Panc1 (cell line): ENCODE results near the gene ARMC10. TPM values are rescaled to one million over a fixed set of nuclear protein-coding genes. Genes with fewer than 3 reads are reported as not detected.
"Not testable (repeated sequence)": the region's sequence is repeated elsewhere in the genome, so short reads cannot be mapped to it uniquely, and the experiment has no call there.

Experiments
- ATAC-seq: fragments of 200-7000 bp; cut with Tn5 transposase; 2 replicates; pipeline ENCODE4 v1.9.1; 2020; ENCODE audit warnings: mild to moderate bottlenecking, moderate library complexity
- BruUV-seq: library from RNA; stranded (reverse); fragments of 400-500 nt; replicated peaks from 2 replicates; lab custom pipeline; 2021; lab: Mats Ljungman, UMichigan
- CTCF ChIA-PET: fragments of 300-600 bp; sonication (Branson Sonifier 250); formaldehyde crosslinking; loops from one replicate; lab custom pipeline; 2022; ENCODE audit warnings: antibody characterized with exemption; lab: Charles Lee
- POLR2A ChIA-PET: fragments of 300-600 bp; sonication (Branson Sonifier 250); formaldehyde crosslinking; loops from one replicate; lab custom pipeline; 2022; ENCODE audit warnings: antibody characterized with exemption; lab: Charles Lee
- DNase-seq: peaks from one replicate; pipeline ENCODE4 v3.0.0-alpha.2; 2010; ENCODE audit warnings: low read depth, low spot score
- H3K27ac ChIP-seq: 2 replicates; pipeline ENCODE4 v1.5.1; 2011; ENCODE audit warnings: mild to moderate bottlenecking, low read length, inconsistent platforms
- H3K27me3 ChIP-seq: fragments of 200-500 bp; sonication (Bioruptor generic); 2 replicates; pipeline ENCODE4 v1.6.0; 2014; ENCODE audit warnings: low read length, inconsistent platforms; ENCODE audit not compliant: control insufficient read depth, insufficient read depth
- H3K36me3 ChIP-seq: fragments of 200-500 bp; sonication (Bioruptor generic); 2 replicates; pipeline ENCODE4 v1.5.1; 2014; ENCODE audit warnings: inconsistent platforms, mild to moderate bottlenecking, low read length, moderate library complexity; ENCODE audit not compliant: control insufficient read depth, insufficient read depth
- H3K4me1 ChIP-seq: 2 replicates; pipeline ENCODE4 v1.5.1; 2011; ENCODE audit warnings: inconsistent platforms, mild to moderate bottlenecking, low read length, moderate library complexity; ENCODE audit not compliant: control insufficient read depth, insufficient read depth
- H3K4me3 ChIP-seq, 2 experiments: 2 replicates each; pipeline ENCODE4 v1.5.1; 2011 to 2012; ENCODE audit warnings: low read depth in 2 of 2, low read length in 2 of 2, mild to moderate bottlenecking in 2 of 2, inconsistent platforms in 1 of 2, moderate library complexity in 1 of 2
- H3K9me3 ChIP-seq: fragments of 200-500 bp; sonication (Bioruptor generic); 2 replicates; pipeline ENCODE4 v1.5.1; 2014; ENCODE audit warnings: low read depth, mild to moderate bottlenecking, inconsistent platforms, low read length, moderate library complexity; ENCODE audit not compliant: control insufficient read depth, insufficient read depth
- POLR2AphosphoS5 ChIP-seq: IDR thresholded peaks from 2 replicates; pipeline ENCODE4 v1.6.1; 2012; ENCODE audit warnings: mild to moderate bottlenecking, low read depth, low read length, moderate library complexity
- SIN3A ChIP-seq: IDR thresholded peaks from 2 replicates; pipeline ENCODE4 v1.6.1; 2012; ENCODE audit warnings: low read depth, mild to moderate bottlenecking, low read length, moderate library complexity, borderline replicate concordance; ENCODE audit not compliant: insufficient read depth
- TCF7L2 ChIP-seq: IDR thresholded peaks from 2 replicates; pipeline ENCODE4 v1.6.1; 2011; ENCODE audit warnings: mild to moderate bottlenecking, low read depth, low read length, inconsistent platforms
- in situ Hi-C: cut with HindIII; loops from 2 replicates; pipeline ENCODE4 v1.10.0; 2016; ENCODE audit warnings: low sequenced_read_pairs, low pct_unique_long_range_greater_than_20kb
- intact Hi-C: fragments of 100-400 bp; cut with micrococcal nuclease; formaldehyde crosslinking; loops from one replicate; pipeline ENCODE4 v1.10.0; 2022; ENCODE audit not compliant: unreplicated experiment
- total RNA-seq: library from RNA; stranded (reverse); gene quantifications from one replicate; pipeline ENCODE4 v1.2.1, GENCODE V29; 2021; ENCODE audit not compliant: unreplicated experiment
- TF ChIP-seq, protein P1 (sequence below), 2 experiments: IDR thresholded peaks; 2 replicates each; pipeline ENCODE4 v1.6.1; 2011 to 2012; ENCODE audit warnings: low read depth in 2 of 2, control low read depth in 1 of 2, low read length in 1 of 2, mild to moderate bottlenecking in 1 of 2, moderate library complexity in 1 of 2; ENCODE audit not compliant: insufficient read depth in 1 of 2
- TF ChIP-seq, protein P2 (sequence below): fragments of 450-650 bp; IDR thresholded peaks from 2 replicates; pipeline ENCODE4 v1.5.1; 2017; ENCODE audit warnings: mild to moderate bottlenecking

ARMC10 gene
- total RNA-seq, 1 experiment from 2014 or later: 73.2 TPM

DNA sequence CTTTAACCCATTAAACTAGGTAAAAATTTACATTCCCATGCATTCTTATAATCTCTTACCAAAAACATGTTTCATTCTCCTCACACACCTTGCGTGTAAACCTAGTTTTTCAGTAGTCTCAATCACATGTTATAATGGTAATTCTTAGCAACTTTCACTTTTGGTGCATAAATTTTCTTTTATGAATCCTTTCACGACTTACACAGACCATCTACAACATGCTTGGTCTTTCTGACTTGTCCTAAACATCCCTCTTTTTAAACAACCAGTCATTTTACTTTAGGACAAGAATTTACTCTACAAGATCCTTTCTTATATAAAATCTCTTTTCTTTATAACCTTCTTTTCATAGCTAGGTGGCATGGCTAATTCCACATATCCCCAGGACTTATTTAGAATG is 26.1 kb upstream of the ARMC10 start:
- no peak overlapping the region for H3K27ac ChIP-seq
- H3K9me3 ChIP-seq: peaks cover 38% of the 10 kb centered on the region; the same call in 1 of the 2 replicates
- intact Hi-C loops: no loop called here
- no peak for TF ChIP-seq SIN3A
- no peak for TF ChIP-seq POLR2AphosphoS5
- TF ChIP-seq, protein P1, sequence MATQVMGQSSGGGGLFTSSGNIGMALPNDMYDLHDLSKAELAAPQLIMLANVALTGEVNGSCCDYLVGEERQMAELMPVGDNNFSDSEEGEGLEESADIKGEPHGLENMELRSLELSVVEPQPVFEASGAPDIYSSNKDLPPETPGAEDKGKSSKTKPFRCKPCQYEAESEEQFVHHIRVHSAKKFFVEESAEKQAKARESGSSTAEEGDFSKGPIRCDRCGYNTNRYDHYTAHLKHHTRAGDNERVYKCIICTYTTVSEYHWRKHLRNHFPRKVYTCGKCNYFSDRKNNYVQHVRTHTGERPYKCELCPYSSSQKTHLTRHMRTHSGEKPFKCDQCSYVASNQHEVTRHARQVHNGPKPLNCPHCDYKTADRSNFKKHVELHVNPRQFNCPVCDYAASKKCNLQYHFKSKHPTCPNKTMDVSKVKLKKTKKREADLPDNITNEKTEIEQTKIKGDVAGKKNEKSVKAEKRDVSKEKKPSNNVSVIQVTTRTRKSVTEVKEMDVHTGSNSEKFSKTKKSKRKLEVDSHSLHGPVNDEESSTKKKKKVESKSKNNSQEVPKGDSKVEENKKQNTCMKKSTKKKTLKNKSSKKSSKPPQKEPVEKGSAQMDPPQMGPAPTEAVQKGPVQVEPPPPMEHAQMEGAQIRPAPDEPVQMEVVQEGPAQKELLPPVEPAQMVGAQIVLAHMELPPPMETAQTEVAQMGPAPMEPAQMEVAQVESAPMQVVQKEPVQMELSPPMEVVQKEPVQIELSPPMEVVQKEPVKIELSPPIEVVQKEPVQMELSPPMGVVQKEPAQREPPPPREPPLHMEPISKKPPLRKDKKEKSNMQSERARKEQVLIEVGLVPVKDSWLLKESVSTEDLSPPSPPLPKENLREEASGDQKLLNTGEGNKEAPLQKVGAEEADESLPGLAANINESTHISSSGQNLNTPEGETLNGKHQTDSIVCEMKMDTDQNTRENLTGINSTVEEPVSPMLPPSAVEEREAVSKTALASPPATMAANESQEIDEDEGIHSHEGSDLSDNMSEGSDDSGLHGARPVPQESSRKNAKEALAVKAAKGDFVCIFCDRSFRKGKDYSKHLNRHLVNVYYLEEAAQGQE (IDR thresholded peaks at IDR 0.05; ENCODE audit: insufficient read depth in 1 of 2, low read depth in 2 of 2, low read length in 1 of 2): no peak
- no peak for TF ChIP-seq TCF7L2
- TF ChIP-seq, protein P2, sequence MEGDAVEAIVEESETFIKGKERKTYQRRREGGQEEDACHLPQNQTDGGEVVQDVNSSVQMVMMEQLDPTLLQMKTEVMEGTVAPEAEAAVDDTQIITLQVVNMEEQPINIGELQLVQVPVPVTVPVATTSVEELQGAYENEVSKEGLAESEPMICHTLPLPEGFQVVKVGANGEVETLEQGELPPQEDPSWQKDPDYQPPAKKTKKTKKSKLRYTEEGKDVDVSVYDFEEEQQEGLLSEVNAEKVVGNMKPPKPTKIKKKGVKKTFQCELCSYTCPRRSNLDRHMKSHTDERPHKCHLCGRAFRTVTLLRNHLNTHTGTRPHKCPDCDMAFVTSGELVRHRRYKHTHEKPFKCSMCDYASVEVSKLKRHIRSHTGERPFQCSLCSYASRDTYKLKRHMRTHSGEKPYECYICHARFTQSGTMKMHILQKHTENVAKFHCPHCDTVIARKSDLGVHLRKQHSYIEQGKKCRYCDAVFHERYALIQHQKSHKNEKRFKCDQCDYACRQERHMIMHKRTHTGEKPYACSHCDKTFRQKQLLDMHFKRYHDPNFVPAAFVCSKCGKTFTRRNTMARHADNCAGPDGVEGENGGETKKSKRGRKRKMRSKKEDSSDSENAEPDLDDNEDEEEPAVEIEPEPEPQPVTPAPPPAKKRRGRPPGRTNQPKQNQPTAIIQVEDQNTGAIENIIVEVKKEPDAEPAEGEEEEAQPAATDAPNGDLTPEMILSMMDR: no peak
- BruUV-seq: no TSS peak
- DNase-seq (no peak), ATAC-seq (no peak)
- no peaks in the 10 kb centered on the region for H3K4me1 ChIP-seq
- ChIA-PET CTCF (no interaction called here), POLR2A (no interaction called here)
- no peak overlapping the region for H3K4me3 ChIP-seq
- in situ Hi-C loops: no loop called here
- no peaks in the 10 kb centered on the region for H3K36me3 ChIP-seq
- no peaks in the 10 kb centered on the region for H3K27me3 ChIP-seq

DNA sequence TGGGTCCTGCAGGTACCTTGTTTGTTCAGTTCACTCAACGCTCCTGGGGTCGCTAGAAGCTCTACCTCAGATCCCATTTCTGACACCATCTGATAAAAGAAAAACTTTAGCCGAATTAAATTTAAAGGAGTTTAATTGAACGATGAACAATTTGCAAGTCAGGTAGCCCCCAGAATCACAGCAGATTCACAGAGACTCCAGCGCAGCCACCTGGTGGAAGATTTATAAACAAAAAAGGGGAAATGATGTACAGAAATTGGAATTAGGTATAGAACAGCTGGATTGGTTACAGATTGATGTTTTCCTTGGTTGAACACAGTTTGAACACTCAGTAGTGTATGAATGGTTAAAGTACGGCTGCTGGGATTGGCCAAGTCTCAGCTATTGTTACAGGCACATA is 23.4 kb upstream of the ARMC10 start:
- Histone ChIP-seq H3K27ac (no peak overlapping the region), H3K36me3 (no peaks in the 10 kb centered on the region), H3K27me3 (no peaks in the 10 kb centered on the region), H3K4me3 (no peak overlapping the region), H3K9me3 (peaks cover 29% of the 10 kb centered on the region; the same call in 1 of the 2 replicates), H3K4me1 (no peaks in the 10 kb centered on the region)
- no peak for DNase-seq
- POLR2A ChIA-PET: no interaction called here
- CTCF ChIA-PET: no interaction called here
- in situ Hi-C loops: no loop called here
- intact Hi-C loops: no loop called here
- BruUV-seq: no TSS peak
- TF ChIP-seq, protein P2: no peak
- TF ChIP-seq, protein P1 (IDR thresholded peaks at IDR 0.05; ENCODE audit: insufficient read depth in 1 of 2, low read depth in 2 of 2, low read length in 1 of 2): no peak
- no peak for TF ChIP-seq TCF7L2
- TF ChIP-seq POLR2AphosphoS5: no peak
- TF ChIP-seq SIN3A: no peak
- ATAC-seq: no peak

DNA sequence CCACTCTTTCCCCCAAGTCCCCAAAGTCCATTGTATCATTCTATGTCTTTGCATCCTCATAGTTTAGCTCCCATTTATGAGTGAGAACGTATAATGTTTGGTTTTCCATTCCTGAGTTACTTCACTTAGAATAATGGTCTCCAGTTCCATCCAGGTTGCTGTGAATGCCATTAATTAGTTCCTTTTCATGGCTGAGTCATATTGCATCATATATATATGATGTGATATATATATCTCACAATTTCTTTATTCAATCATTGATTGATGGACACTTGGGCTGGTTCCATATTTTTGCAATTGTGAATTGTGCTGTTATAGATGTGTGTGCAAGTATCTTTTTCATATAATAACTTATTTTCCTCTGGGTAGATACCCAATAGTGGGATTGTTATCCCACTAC is 18.9 kb upstream of the ARMC10 start:
- H3K27ac ChIP-seq, DNase-seq, H3K4me1 ChIP-seq, H3K36me3 ChIP-seq, BruUV-seq, in situ Hi-C loops, H3K27me3 ChIP-seq, POLR2A ChIA-PET, CTCF ChIA-PET, ATAC-seq, H3K9me3 ChIP-seq, H3K4me3 ChIP-seq, intact Hi-C loops: not testable (repeated sequence)
